HG02938 (cell line): Measurements from ENCODE around the gene PGAP2.
A peak's percentile ranks its signal among the peaks of the same experiment; 100 is the strongest.
"Not testable (repeated sequence)": the region's sequence is repeated elsewhere in the genome, so short reads cannot be mapped to it uniquely, and the experiment has no call there.

Experiments used
- ATAC-seq: cut with Tn5 transposase; IDR thresholded peaks from one replicate; pipeline ENCODE4 v1.9.1; 2021; ENCODE audit warnings: mild to moderate bottlenecking, moderate library complexity; ENCODE audit not compliant: unreplicated experiment

PGAP2 gene

DNA sequence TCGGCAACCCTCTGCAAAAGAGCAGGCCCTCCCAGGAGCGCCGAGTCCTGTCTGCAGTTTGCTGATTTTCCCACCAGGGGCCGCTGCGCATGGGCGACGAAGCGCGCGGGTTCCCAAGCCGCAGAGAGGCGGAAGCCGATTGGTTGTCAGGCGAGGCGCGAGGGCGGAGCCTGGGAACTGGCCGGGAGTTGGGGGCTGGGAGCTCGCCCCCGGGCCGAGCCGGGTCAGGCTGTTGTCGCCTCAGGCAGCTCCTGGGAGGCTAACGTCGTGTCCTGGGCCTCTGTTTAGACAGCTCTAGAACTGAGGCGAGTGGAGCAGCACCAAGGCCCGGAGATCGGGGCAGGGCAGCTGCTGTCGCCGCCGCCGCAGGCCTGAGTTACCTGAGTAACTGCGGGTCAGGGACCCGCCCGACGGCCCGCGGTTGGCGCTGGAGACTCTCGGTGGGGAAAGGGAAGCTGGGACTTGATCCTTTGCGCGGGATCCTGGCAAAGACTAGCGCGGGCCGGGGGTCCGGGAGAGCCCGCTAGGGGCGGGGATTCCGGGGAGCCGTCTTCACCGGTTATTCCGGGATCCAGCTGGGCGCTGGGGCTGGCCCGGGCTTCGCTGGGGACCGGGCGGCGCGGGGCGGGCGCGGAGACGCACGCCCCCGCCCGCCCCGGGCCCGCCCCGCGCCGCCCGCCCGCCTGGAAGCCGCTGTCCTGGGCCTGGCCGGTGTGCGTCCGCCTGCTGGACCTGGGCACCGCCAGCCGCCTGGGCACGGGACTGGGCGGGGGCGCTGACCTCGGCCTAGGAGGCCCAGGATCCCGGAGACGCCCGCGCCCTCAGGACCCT, 46.8 kb downstream of the PGAP2 start, which contains the start of gene STIM1:
STIM1 (plus strand) TSS at position 688 of the 831 bp plus-strand sequence. CDS start 607 bp downstream, outside the sequence.
- ATAC-seq = peak; percentile 66

DNA sequence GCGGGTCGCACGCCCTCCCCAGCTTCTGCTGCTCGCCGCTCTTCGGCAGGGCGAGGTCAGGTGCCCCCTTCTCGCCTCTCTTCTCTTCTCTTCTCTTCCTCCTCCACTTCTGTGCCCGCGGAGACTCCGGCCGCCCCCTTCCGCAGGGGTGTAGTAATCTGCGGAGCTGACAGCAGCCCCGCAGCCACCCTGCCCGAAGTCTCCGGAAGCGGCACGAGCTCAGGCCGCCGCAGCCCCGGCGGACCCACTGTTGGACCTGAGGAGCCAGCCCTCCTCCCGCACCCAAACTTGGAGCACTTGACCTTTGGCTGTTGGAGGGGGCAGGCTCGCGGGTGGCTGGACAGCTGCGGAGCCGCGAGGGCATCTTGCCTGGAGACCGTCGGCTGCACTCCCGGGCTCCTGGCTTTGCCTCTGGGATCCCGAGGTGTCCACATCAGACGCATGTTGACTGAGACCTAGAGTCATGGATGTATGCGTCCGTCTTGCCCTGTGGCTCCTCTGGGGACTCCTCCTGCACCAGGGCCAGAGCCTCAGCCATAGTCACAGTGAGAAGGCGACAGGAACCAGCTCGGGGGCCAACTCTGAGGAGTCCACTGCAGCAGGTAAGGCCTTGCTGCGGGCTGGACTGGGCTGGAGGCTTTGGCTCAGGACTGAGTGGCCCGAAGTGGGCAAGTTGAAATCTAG, 47.6 kb downstream of the PGAP2 start:
- ATAC-seq = peak; percentile 17

DNA sequence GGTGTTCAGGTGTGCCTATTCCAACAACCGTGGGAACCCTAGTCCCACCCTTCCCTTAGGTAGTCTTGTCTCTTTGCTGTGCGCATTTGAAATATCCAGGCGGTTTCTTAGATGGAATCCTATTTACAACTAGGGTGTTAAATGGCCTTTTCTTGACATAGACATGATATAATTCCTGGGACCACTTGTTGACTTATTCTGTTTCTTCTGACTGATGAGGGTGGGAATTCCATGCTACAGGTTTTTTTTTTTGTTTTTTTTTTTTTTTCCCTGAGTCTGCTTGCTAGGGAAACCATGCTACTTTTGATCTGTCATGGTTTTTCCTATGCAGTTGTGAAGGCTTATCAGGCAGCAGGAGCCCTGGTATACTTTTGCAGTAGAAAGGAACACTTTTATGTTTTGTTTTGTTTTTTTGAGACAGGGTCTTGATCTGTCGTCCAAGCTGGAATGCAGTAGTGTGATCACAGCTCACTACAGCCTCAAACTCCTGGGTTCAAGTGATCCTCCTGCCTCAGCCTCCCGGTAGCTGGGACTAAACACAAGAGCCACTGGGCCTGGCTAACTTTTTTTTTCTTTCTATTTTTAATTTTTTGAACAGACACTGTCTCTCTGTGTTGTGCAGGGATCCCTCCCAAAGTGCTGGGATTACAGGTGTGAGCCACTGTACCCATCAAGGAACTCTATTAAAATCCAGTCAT, 48.6 kb downstream of the PGAP2 start:
- no peak for ATAC-seq

GRCh38 chr11:3857628-3858027, 49.3 kb downstream of the PGAP2 start:
- ATAC-seq = no peak

DNA sequence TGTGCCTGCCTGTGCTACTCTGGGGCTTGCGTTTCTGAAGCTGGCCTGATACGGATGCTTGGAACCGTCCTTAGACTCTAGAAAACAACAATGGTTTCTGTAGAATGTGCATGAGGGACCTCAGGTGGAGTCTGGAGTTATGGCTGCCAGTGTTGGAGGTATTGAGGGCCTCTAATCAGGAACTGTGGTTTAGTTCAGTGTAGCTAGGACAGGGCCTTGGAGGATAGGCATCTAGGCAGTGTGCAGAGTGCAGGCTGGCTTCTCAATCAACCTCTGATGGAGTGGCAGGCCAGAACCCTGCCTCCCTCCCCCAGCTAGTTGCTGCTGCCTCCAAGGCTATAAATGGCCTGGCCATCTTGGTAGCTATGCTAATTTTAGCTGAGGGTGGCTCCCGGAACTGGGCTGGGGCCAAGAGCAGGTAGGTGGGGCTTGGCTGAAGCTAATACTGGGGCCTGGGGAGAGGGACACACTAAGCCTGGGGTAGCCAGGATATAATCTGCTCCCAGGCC, 51.1 kb downstream of the PGAP2 start:
- ATAC-seq = no peak

DNA sequence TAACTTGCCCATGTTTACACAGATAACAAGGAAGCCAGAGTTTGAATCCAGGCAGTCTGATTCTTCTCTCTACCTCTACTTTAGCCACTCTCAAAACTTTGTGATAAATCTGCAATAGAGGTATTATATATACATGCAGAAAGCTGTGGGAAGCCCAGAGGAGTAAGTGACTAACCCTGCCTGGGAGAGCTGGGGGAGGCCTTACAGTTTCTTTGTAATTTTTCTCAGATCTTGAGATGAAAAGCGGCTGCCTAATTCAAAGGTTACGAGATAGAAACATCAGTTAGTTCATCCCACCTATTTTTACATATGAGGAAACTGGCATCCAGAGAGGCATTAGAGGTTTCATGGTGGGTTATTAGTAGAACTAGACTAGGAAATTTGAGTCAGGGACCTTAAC, 52.0 kb downstream of the PGAP2 start:
- ATAC-seq = no peak

DNA sequence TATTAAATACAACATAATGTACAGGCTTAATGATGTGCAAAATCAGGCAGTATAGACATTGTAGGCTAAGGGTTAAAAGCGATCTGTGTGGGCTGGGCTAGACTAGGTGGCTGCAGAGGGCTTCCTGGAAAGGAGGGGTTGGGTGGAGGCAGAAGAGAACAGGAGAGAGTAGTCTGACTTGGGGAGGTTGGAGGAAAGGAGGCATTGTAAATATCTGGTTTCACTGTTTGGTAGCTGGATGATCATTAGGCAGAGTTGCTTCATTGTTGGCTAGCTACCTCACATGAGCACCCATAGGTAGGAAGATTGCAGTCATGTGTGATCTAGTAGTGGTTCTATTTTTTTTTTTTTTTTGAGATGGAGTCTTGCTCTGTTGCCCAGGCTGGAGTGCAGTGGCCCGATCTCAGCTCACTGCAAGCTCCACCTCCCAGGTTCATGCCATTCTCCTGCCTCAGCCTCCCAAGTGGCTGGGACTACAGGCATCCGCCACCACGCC, 52.6 kb downstream of the PGAP2 start:
- ATAC-seq = not testable (repeated sequence)

GRCh38 chr11:3861683-3862082, 53.3 kb downstream of the PGAP2 start:
- no peak for ATAC-seq

DNA sequence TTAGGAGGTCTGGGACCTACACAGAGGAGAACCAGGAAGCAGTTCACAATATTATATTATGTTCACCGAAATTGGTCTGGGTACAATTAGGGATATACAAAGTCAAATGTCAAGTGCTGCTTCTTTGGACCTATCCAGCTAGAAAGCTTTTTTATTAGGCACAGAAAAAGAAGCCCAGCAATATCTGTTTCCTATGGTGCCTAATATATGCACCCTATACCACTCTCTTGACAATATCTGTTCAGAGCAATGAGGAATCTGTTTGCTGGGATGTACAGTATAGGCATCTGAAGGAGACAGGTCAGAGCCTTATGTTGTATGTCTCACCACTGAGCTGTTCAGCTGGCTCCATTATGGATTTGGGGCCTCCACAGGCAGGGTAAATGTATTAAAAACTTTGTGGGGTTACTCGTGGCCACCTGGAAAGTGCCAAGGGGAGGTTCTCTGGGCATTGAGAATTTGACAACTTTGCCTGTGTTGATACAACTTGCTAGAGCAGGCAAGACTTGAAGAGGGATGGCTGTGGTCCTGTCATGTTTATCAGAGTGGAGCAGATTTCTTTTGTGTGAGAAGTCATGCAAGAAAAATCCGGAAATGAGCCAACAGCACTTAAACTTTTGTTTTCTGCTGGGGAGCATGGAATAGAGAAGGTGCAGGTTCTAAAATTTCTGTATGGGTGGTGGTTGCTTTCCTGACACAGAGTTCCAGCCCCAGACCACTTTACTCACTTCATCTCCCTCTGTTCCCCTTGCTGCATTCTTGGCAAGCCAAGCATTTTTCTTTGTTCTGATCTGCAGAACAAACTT, 57.2 kb downstream of the PGAP2 start:
- ATAC-seq = no peak

DNA sequence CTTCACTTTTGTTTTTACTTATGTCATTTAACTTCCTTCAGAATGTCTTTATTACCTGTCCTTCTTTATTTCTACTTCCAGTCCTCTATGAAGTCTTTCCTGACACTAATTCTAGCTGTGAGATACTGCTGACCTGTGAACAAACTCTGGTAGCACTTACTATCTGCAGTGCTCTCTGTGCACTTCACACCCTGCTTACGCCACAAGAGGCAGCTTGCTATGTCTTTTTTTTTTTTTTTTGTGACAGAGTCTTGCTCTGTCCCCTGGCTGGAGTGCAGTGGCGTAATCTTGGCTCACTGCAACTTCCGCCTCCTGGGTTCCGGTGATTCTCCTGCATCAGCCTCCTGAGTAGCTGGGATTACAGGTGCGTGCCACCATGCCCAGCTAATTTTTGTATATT, 57.8 kb downstream of the PGAP2 start:
- peak; percentile 42 for ATAC-seq

DNA sequence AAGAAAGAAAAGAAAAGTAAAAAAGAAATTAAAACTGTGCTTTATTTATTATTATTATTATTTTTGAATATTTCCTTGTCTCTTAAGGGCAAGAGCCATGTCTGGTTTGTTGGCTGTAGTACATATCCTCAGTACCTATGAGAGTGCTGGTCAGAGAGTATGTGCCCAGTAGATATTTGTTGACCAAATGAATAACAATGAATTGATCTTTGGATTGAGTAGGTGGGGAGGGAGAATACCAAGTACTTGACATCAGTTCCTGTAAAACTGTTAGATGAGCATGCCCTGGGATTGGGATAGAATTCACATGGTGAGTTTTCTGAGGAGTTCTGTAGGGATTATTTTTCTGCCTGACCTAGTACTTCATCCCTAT, 58.5 kb downstream of the PGAP2 start:
- no peak for ATAC-seq

GRCh38 chr11:3867209-3868091, 59.1 kb downstream of the PGAP2 start:
- peak; percentile 44 for ATAC-seq

GRCh38 chr11:3873712-3874349, 65.5 kb downstream of the PGAP2 start:
- no peak for ATAC-seq
